ENCODE data around the gene PTPRN2.
"Not testable (repeated sequence)": the region's sequence is repeated elsewhere in the genome, so short reads cannot be mapped to it uniquely, and the experiment has no call there.

The PTPRN2 gene

GRCh38 chr7:158237672-158238335 lies 349.8 kb downstream of the PTPRN2 start:
- no peak overlapping the region for H3K4me3 Mint-ChIP-seq
- DNase-seq (ENCODE audit: low spot score in 2 of 2), result no peak
- no peaks in the 10 kb centered on the region for H3K36me3 Mint-ChIP-seq (ENCODE audit: insufficient read depth)
- H3K4me1 Mint-ChIP-seq, result no peaks in the 10 kb centered on the region
- H3K27ac Mint-ChIP-seq (ENCODE audit: low read depth), result no peak overlapping the region
- peaks cover 4% of the 10 kb centered on the region for H3K9me3 Mint-ChIP-seq
- no peaks in the 10 kb centered on the region for H3K27me3 Mint-ChIP-seq
- no peak for ATAC-seq (replicated peaks; ENCODE audit: extremely low read depth, poor library complexity, severe bottlenecking)

GRCh38 chr7:158236400-158236799 lies 351.2 kb downstream of the PTPRN2 start:
- no peaks in the 10 kb centered on the region for H3K36me3 Mint-ChIP-seq (ENCODE audit: insufficient read depth)
- ATAC-seq (replicated peaks; ENCODE audit: extremely low read depth, poor library complexity, severe bottlenecking) (no peak), DNase-seq (ENCODE audit: low spot score in 2 of 2) (no peak)
- H3K4me3 Mint-ChIP-seq, result no peak overlapping the region
- no peak overlapping the region for H3K27ac Mint-ChIP-seq (ENCODE audit: low read depth)
- no peaks in the 10 kb centered on the region for H3K4me1 Mint-ChIP-seq
- H3K9me3 Mint-ChIP-seq, result peaks cover 4% of the 10 kb centered on the region
- H3K27me3 Mint-ChIP-seq, result peaks cover 8% of the 10 kb centered on the region

GRCh38 chr7:158235862-158236261 lies 351.8 kb downstream of the PTPRN2 start:
- Mint-ChIP-seq H3K4me3 (no peak overlapping the region), H3K36me3 (ENCODE audit: insufficient read depth) (no peaks in the 10 kb centered on the region), H3K27me3 (peaks cover 14% of the 10 kb centered on the region), H3K4me1 (no peaks in the 10 kb centered on the region), H3K9me3 (peaks cover 4% of the 10 kb centered on the region), H3K27ac (ENCODE audit: low read depth) (no peak overlapping the region)
- ATAC-seq (replicated peaks; ENCODE audit: extremely low read depth, poor library complexity, severe bottlenecking) (no peak), DNase-seq (ENCODE audit: low spot score in 2 of 2) (no peak)

- Mint-ChIP-seq H3K4me3 (no peak overlapping the region), H3K4me1 (no peaks in the 10 kb centered on the region), H3K9me3 (peaks cover 14% of the 10 kb centered on the region), H3K27ac (ENCODE audit: low read depth) (no peak overlapping the region), H3K36me3 (ENCODE audit: insufficient read depth) (no peaks in the 10 kb centered on the region), H3K27me3 (peaks cover 49% of the 10 kb centered on the region)
- DNase-seq (ENCODE audit: low spot score in 2 of 2) (no peak), ATAC-seq (replicated peaks; ENCODE audit: extremely low read depth, poor library complexity, severe bottlenecking) (no peak)
These were observed 357.7 kb downstream of the PTPRN2 start for GRCh38 chr7:158229945-158230344.

GRCh38 chr7:158228986-158229385 lies 358.6 kb downstream of the PTPRN2 start:
- peaks cover 49% of the 10 kb centered on the region for H3K27me3 Mint-ChIP-seq
- H3K4me3 Mint-ChIP-seq, result no peak overlapping the region
- H3K4me1 Mint-ChIP-seq, result no peaks in the 10 kb centered on the region
- H3K36me3 Mint-ChIP-seq (ENCODE audit: insufficient read depth), result no peaks in the 10 kb centered on the region
- ATAC-seq (replicated peaks; ENCODE audit: extremely low read depth, poor library complexity, severe bottlenecking) (no peak), DNase-seq (ENCODE audit: low spot score in 2 of 2) (no peak)
- H3K9me3 Mint-ChIP-seq, result peaks cover 14% of the 10 kb centered on the region
- H3K27ac Mint-ChIP-seq (ENCODE audit: low read depth), result no peak overlapping the region

GRCh38 chr7:158228131-158228530 lies 359.5 kb downstream of the PTPRN2 start:
- ATAC-seq (replicated peaks; ENCODE audit: extremely low read depth, poor library complexity, severe bottlenecking) (no peak), DNase-seq (ENCODE audit: low spot score in 2 of 2) (no peak)
- Mint-ChIP-seq H3K36me3 (ENCODE audit: insufficient read depth) (no peaks in the 10 kb centered on the region), H3K27me3 (peaks cover 49% of the 10 kb centered on the region), H3K9me3 (peaks cover 14% of the 10 kb centered on the region), H3K27ac (ENCODE audit: low read depth) (no peak overlapping the region), H3K4me3 (no peak overlapping the region), H3K4me1 (no peaks in the 10 kb centered on the region)

GRCh38 chr7:158227258-158227984 lies 360.2 kb downstream of the PTPRN2 start:
- no peaks in the 10 kb centered on the region for H3K36me3 Mint-ChIP-seq (ENCODE audit: insufficient read depth)
- H3K4me3 Mint-ChIP-seq, result no peak overlapping the region
- no peak for DNase-seq (ENCODE audit: low spot score in 2 of 2)
- no peaks in the 10 kb centered on the region for H3K4me1 Mint-ChIP-seq
- no peak for ATAC-seq (replicated peaks; ENCODE audit: extremely low read depth, poor library complexity, severe bottlenecking)
- peaks cover 14% of the 10 kb centered on the region for H3K9me3 Mint-ChIP-seq
- no peak overlapping the region for H3K27ac Mint-ChIP-seq (ENCODE audit: low read depth)
- H3K27me3 Mint-ChIP-seq, result peaks cover 53% of the 10 kb centered on the region

GRCh38 chr7:158216198-158216597 lies 371.4 kb downstream of the PTPRN2 start:
- Mint-ChIP-seq H3K9me3 (peaks cover 23% of the 10 kb centered on the region), H3K27me3 (peaks cover 37% of the 10 kb centered on the region), H3K36me3 (ENCODE audit: insufficient read depth) (no peaks in the 10 kb centered on the region), H3K4me1 (no peaks in the 10 kb centered on the region), H3K4me3 (no peak overlapping the region), H3K27ac (ENCODE audit: low read depth) (no peak overlapping the region)
- ATAC-seq (replicated peaks; ENCODE audit: extremely low read depth, poor library complexity, severe bottlenecking), result no peak
- no peak for DNase-seq (ENCODE audit: low spot score in 2 of 2)

GRCh38 chr7:158209435-158209834 lies 378.2 kb downstream of the PTPRN2 start:
- Mint-ChIP-seq H3K36me3 (ENCODE audit: insufficient read depth) (no peaks in the 10 kb centered on the region), H3K4me1 (no peaks in the 10 kb centered on the region), H3K27ac (ENCODE audit: low read depth) (no peak overlapping the region), H3K9me3 (peaks cover 12% of the 10 kb centered on the region), H3K27me3 (peaks cover 24% of the 10 kb centered on the region), H3K4me3 (no peak overlapping the region)
- ATAC-seq (replicated peaks; ENCODE audit: extremely low read depth, poor library complexity, severe bottlenecking) (no peak), DNase-seq (ENCODE audit: low spot score in 2 of 2) (no peak)

- no peaks in the 10 kb centered on the region for H3K4me1 Mint-ChIP-seq
- no peaks in the 10 kb centered on the region for H3K36me3 Mint-ChIP-seq (ENCODE audit: insufficient read depth)
- H3K4me3 Mint-ChIP-seq, result no peak overlapping the region
- ATAC-seq (replicated peaks; ENCODE audit: extremely low read depth, poor library complexity, severe bottlenecking) (no peak), DNase-seq (ENCODE audit: low spot score in 2 of 2) (no peak)
- peaks cover 29% of the 10 kb centered on the region for H3K27me3 Mint-ChIP-seq
- no peak overlapping the region for H3K27ac Mint-ChIP-seq (ENCODE audit: low read depth)
- peaks cover 6% of the 10 kb centered on the region for H3K9me3 Mint-ChIP-seq
These were observed 381.3 kb downstream of the PTPRN2 start for GRCh38 chr7:158206341-158206740.

GRCh38 chr7:158204453-158204852 lies 383.2 kb downstream of the PTPRN2 start:
- Mint-ChIP-seq H3K9me3 (peaks cover 6% of the 10 kb centered on the region), H3K4me3 (no peak overlapping the region), H3K36me3 (ENCODE audit: insufficient read depth) (no peaks in the 10 kb centered on the region), H3K4me1 (no peaks in the 10 kb centered on the region), H3K27ac (ENCODE audit: low read depth) (no peak overlapping the region), H3K27me3 (peaks cover 14% of the 10 kb centered on the region)
- no peak for DNase-seq (ENCODE audit: low spot score in 2 of 2)
- ATAC-seq (replicated peaks; ENCODE audit: extremely low read depth, poor library complexity, severe bottlenecking), result no peak

- ATAC-seq (replicated peaks; ENCODE audit: extremely low read depth, poor library complexity, severe bottlenecking); H3K4me3 Mint-ChIP-seq: not testable (repeated sequence)
These were observed 383.7 kb downstream of the PTPRN2 start for GRCh38 chr7:158203948-158204347.

GRCh38 chr7:158194365-158194900 lies 393.2 kb downstream of the PTPRN2 start:
- no peak overlapping the region for H3K4me3 Mint-ChIP-seq

More at GRCh38 chr7:158203948-158204347, 383.7 kb downstream of the PTPRN2 start:
- H3K4me1 Mint-ChIP-seq; H3K36me3 Mint-ChIP-seq (ENCODE audit: insufficient read depth); H3K27ac Mint-ChIP-seq (ENCODE audit: low read depth); DNase-seq (ENCODE audit: low spot score in 2 of 2); H3K9me3 Mint-ChIP-seq: not testable (repeated sequence)
- peaks cover 14% of the 10 kb centered on the region for H3K27me3 Mint-ChIP-seq

More at GRCh38 chr7:158194365-158194900, 393.2 kb downstream of the PTPRN2 start:
- Mint-ChIP-seq H3K36me3 (ENCODE audit: insufficient read depth) (peaks cover 1% of the 10 kb centered on the region), H3K27ac (ENCODE audit: low read depth) (no peak overlapping the region), H3K27me3 (no peaks in the 10 kb centered on the region), H3K4me1 (no peaks in the 10 kb centered on the region), H3K9me3 (peaks cover 21% of the 10 kb centered on the region)
- DNase-seq (ENCODE audit: low spot score in 2 of 2), result no peak
- no peak for ATAC-seq (replicated peaks; ENCODE audit: extremely low read depth, poor library complexity, severe bottlenecking)

All from central memory CD8-positive, alpha-beta T cell (primary cell).